Activated T-helper 17 cell treated with anti-CD3 and anti-CD28 coated beads, Interleukin-2, amount 50 U/mL, for 72 hours (primary cell): ENCODE measurements around the gene EIF4G3. TPM values are rescaled to one million over a fixed set of nuclear protein-coding genes. Genes with fewer than 3 reads are reported as not detected.
A peak's percentile ranks its signal among the peaks of the same experiment; 100 is the strongest.
"Not testable (repeated sequence)": the region's sequence is repeated elsewhere in the genome, so short reads cannot be mapped to it uniquely, and the experiment has no call there.

ENCODE experiments used
- ATAC-seq: fragments of 150-1000 bp; cut with Tn5 transposase; replicated peaks from 2 replicates; pipeline ENCODE4 v1.10.0; 2021; ENCODE audit warnings: mild to moderate bottlenecking, moderate library complexity
- H3K27ac Mint-ChIP-seq: one replicate; pipeline ENCODE4 v1.8.0; 2022; ENCODE audit warnings: mixed read lengths
- H3K27me3 Mint-ChIP-seq: one replicate; pipeline ENCODE4 v1.8.0; 2022; ENCODE audit warnings: mixed read lengths
- H3K36me3 Mint-ChIP-seq: one replicate; pipeline ENCODE4 v1.8.0; 2022; ENCODE audit warnings: low read depth, mild to moderate bottlenecking, mixed read lengths
- H3K4me1 Mint-ChIP-seq: one replicate; pipeline ENCODE4 v1.8.0; 2022; ENCODE audit warnings: mixed read lengths
- H3K4me3 Mint-ChIP-seq: one replicate; pipeline ENCODE4 v1.8.0; 2022; ENCODE audit warnings: mild to moderate bottlenecking, mixed read lengths
- H3K9me3 Mint-ChIP-seq: one replicate; pipeline ENCODE4 v1.8.0; 2022; ENCODE audit warnings: mixed read lengths
- total RNA-seq, 2 donors: library from RNA; stranded (reverse); gene quantifications; one replicate each; pipeline ENCODE4 v1.2.3, GENCODE V29; 2022

EIF4G3 gene
- total RNA-seq, 2 donors from 2014 or later, result 32.9 to 56.2 TPM

DNA sequence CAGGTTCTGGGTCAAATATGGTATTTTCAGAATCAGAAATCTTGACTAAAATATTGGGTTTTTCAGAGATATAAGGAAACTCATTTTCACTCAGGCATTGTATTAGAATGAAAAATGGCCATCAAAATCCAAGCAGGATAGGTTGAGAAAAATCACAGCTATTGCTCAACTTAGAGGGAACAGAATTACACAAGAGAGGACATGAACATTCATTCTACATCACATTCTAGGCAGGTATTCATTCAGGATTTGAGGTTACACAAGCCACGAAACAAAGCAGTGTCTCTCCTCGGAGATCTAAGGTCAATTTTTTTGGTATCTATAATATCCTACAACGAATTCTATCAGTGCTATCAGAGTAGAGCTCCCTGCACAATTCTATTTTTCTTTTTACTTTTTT, 226.0 kb downstream of the EIF4G3 start:
- H3K27ac Mint-ChIP-seq, result no peak overlapping the region
- H3K4me1 Mint-ChIP-seq, result peaks cover 5% of the 10 kb centered on the region
- no peak overlapping the region for H3K4me3 Mint-ChIP-seq
- H3K9me3 Mint-ChIP-seq, result no peaks in the 10 kb centered on the region
- no peaks in the 10 kb centered on the region for H3K27me3 Mint-ChIP-seq
- ATAC-seq, result no peak
- peaks cover 19% of the 10 kb centered on the region for H3K36me3 Mint-ChIP-seq

DNA sequence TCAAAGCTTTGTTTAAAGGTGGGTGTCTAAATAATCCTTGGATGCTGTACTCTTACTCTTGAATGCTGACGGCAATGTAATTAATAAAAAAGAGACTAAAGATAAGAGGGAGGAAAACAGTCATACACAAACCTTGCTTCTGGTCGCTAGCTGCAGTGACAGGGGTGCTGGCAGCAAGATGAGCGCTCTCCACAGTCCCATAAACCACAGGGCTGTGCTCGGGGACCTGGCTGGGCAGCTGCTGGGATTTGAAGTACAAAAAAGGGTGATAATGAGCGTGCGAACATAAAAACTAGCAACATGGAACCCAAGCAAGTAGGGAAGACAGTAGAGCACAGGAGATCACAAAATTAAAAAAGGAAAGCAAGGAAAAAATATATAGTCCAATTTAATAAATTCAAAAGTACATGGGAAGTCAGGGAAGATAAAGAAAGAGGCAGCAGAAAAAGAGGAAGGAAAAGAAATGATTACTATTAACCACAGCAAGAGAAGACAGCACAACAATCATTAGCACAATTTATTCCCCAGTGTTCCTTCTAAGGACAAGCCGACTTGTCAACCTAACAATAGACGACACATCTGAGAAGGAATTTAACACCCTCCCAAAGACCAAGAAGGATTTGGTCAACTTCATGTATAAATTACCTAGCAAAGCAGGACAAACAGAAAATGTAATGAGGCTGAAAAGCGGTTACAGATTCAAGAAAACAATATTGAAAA, 226.7 kb downstream of the EIF4G3 start:
- H3K27ac Mint-ChIP-seq, result no peak overlapping the region
- peaks cover 5% of the 10 kb centered on the region for H3K4me1 Mint-ChIP-seq
- peaks cover 19% of the 10 kb centered on the region for H3K36me3 Mint-ChIP-seq
- H3K4me3 Mint-ChIP-seq, result no peak overlapping the region
- ATAC-seq, result no peak
- H3K9me3 Mint-ChIP-seq, result no peaks in the 10 kb centered on the region
- H3K27me3 Mint-ChIP-seq, result no peaks in the 10 kb centered on the region

DNA sequence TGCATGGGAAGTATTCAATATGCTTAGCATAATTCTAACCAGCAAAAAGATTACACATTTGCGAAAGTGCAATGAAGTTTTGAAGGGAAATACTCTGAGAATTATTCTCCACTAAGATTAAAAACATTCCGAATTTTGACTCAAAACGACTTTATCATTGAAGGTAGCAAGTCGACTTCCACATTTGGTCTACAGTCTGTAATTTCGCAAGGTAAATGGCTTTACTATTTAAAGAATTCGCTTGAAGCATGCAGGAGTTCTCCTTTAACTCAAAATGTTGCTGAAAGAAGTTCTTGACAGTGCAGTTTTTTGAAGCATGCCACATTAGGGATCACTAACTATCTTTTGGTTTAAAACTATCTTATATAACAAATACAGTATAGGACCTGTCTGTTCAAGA, 228.6 kb downstream of the EIF4G3 start:
- H3K36me3 Mint-ChIP-seq, result peaks cover 24% of the 10 kb centered on the region
- H3K27me3 Mint-ChIP-seq, result no peaks in the 10 kb centered on the region
- no peaks in the 10 kb centered on the region for H3K9me3 Mint-ChIP-seq
- no peak overlapping the region for H3K4me3 Mint-ChIP-seq
- no peak overlapping the region for H3K27ac Mint-ChIP-seq
- ATAC-seq, result no peak
- H3K4me1 Mint-ChIP-seq, result peaks cover 5% of the 10 kb centered on the region

DNA sequence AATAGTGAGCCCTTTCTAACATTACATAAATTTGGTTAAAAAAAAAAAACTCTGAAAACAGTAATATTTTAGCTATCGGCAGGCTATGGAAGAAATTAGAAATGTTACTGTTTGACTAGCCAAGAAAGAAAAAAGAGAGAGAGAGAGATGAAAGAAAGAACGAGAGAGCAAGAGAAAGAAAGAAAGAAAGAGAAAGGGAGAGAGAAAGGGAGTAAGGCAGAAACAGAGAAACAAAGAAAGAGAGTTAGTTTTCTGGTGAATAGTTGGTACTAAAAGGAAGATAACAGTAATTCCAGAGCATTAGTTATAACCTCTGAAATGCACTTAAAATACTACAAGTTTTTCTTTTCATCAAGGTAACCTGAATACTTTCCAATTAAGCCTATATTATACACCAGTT, 229.3 kb downstream of the EIF4G3 start:
- Mint-ChIP-seq H3K27ac (no peak overlapping the region), H3K9me3 (no peaks in the 10 kb centered on the region), H3K36me3 (peaks cover 24% of the 10 kb centered on the region), H3K27me3 (no peaks in the 10 kb centered on the region), H3K4me3 (no peak overlapping the region), H3K4me1 (peaks cover 5% of the 10 kb centered on the region)
- ATAC-seq, result no peak

DNA sequence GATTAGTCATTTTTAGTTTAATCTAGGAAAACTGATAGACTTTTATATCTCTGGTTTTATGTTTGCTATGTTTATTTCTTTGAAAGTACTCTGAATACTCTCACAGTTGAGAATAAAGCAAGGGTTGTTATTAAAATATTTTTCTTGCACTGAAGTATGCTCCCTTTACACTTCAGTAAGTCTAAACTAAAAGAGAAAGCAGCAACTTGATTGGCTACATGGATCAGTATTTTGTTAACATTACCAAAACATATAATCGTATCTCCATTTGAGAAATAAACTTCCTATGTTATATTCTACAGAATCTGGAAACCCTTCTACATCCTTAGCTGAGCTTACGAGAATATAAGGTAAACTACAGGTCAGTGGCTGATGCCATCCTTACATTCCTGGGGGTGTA, 240.1 kb downstream of the EIF4G3 start:
- H3K4me1 Mint-ChIP-seq, result peaks cover 25% of the 10 kb centered on the region
- H3K27me3 Mint-ChIP-seq, result no peaks in the 10 kb centered on the region
- H3K36me3 Mint-ChIP-seq, result peaks cover 16% of the 10 kb centered on the region
- H3K4me3 Mint-ChIP-seq, result no peak overlapping the region
- no peak overlapping the region for H3K27ac Mint-ChIP-seq
- no peaks in the 10 kb centered on the region for H3K9me3 Mint-ChIP-seq
- no peak for ATAC-seq

DNA sequence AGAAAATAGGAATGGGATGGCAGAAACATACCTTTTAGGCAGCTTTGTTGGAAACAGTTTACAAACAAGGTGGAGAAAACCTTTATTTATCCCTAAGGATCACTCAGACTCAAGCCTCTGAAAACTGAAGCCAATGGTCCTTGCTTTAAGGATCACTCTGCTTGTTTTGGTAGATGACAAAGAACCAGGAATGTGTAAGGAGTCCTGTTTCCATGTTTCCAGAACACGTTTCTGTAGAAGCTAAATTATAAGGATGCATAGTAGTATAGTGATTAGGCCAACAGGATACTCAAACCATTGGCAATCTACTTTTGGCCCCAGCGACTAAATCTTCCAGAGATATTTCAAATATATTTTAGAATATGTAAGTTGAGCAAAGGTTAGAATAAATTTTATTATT, 240.5 kb downstream of the EIF4G3 start:
- Mint-ChIP-seq H3K27me3 (no peaks in the 10 kb centered on the region), H3K27ac (no peak overlapping the region), H3K4me3 (no peak overlapping the region), H3K9me3 (no peaks in the 10 kb centered on the region), H3K36me3 (peaks cover 12% of the 10 kb centered on the region), H3K4me1 (peaks cover 27% of the 10 kb centered on the region)
- ATAC-seq, result no peak

DNA sequence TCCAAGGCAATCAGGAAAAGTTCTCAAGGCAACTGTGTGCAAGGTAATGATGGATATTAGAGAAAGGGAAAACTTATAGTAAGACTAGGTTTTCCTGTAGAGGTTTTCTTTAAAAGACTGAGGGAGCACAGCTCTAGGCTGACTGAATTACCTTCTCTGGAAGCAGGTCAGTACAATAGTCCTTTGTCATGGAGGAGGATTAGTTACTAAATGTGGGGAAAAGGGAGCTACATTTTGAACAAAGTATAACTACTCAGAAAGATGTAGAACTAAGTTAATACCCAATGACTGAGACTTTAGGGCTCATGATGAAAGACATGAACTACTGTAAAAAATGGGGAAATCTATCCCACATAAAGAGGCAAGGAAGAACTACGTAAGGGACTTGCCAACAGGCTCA, 241.0 kb downstream of the EIF4G3 start:
- Mint-ChIP-seq H3K4me1 (peaks cover 30% of the 10 kb centered on the region), H3K27me3 (no peaks in the 10 kb centered on the region)
- ATAC-seq, result no peak

DNA sequence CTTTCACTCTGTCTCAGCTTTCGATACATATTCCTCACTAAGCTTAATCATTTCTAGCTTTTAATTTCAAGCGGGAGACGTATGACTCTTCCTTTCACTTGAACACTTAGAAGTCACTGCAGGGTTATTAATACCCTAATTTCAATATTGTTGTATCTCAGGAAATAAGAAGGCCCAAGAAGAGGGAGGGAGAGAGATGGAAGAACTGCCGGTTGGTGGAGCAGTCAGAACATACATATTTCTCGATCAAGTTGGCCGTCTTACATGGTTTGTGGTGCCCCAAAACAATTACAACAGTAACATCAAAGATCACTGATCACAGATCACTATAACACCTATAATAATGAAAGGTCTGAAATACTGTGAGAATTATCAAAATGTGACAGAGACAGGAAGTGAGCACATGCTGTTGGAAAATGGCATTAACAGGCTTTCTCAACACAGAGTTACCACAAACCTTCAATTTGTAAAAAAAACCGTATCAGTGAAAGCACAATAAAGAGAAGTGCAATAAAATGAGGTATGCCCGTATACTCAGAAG, 244.2 kb downstream of the EIF4G3 start:
- Mint-ChIP-seq H3K4me1 (peaks cover 30% of the 10 kb centered on the region), H3K36me3 (peaks cover 9% of the 10 kb centered on the region), H3K4me3 (peak overlapping the region; percentile 48), H3K9me3 (no peaks in the 10 kb centered on the region), H3K27me3 (no peaks in the 10 kb centered on the region), H3K27ac (peak overlapping the region; percentile 81)
- peak; percentile 83 for ATAC-seq

More for the DNA sequence above, 241.0 kb downstream of the EIF4G3 start:
- H3K36me3 Mint-ChIP-seq, result peaks cover 8% of the 10 kb centered on the region
- H3K9me3 Mint-ChIP-seq, result no peaks in the 10 kb centered on the region
- no peak overlapping the region for H3K4me3 Mint-ChIP-seq
- no peak overlapping the region for H3K27ac Mint-ChIP-seq

DNA sequence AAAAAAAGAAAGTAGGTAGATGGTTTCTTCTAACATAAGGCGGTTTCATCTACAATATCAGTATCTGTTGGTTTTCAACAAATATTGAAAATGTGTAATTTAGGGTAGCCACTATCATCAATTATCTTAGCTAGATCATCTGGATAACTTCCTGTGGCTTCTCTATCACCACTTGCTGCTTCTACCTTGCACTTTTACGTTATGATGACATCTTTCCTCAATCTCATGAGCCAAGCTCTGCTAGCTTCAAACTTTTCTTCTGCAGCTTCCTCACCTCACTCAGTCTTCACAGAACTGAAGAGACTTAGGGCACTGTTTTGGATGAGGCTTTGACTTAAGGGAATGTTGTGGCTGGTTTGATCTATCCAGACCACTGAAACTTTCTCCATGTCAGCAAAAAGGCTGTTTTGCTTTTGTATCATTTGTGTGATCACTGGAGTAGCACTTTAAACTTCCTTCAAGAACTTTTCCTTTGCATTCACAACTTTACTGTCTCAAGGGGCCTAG, 244.7 kb downstream of the EIF4G3 start:
- peak overlapping the region; percentile 48 for H3K4me3 Mint-ChIP-seq
- peak overlapping the region; percentile 81 for H3K27ac Mint-ChIP-seq
- H3K27me3 Mint-ChIP-seq, result no peaks in the 10 kb centered on the region
- peaks cover 9% of the 10 kb centered on the region for H3K36me3 Mint-ChIP-seq
- H3K4me1 Mint-ChIP-seq, result peaks cover 30% of the 10 kb centered on the region
- no peaks in the 10 kb centered on the region for H3K9me3 Mint-ChIP-seq
- ATAC-seq, result peak; percentile 48

DNA sequence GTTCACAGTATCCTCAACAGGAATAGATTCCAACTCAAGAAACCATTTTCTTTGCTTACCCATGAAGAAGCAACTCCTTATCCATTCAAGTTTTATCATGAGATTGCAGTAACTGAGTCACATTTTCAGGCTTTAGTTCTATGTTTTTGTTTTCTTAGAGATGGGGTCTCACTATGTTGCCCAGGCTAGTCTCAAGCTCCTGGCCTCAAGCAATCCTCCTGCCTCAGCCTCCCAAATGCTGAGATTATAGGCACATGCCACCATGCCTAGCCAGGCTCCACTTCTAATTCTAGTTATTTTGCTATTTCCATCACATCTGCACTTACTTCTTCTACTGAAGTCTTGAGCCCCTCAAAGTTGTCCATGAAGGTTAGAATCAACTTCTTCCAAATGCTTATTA, 246.3 kb downstream of the EIF4G3 start:
- Mint-ChIP-seq H3K27me3 (no peaks in the 10 kb centered on the region), H3K4me1 (peaks cover 30% of the 10 kb centered on the region)
- ATAC-seq, result no peak

DNA sequence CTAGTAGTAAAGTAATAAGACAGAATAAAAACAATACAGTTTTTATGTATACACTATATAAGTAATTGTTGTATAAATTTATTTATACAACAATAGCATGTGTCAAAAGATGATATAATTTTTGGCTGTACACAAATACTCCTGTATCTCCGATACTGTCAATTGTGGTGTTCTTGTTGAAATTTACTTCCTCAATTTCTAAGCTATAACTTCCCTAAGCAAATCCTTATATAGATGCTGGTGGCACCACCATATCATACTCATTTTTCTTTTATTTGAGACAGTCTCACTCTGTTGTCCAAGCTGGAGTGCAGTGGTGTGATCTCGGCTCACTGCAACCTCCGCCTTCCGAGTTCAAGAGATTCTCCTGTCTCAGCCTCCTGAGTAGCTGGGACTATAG, 248.6 kb downstream of the EIF4G3 start:
- Mint-ChIP-seq H3K27ac (no peak overlapping the region), H3K4me1 (peaks cover 19% of the 10 kb centered on the region), H3K9me3 (no peaks in the 10 kb centered on the region), H3K36me3 (peaks cover 9% of the 10 kb centered on the region), H3K27me3 (no peaks in the 10 kb centered on the region), H3K4me3 (no peak overlapping the region)
- no peak for ATAC-seq

More for the DNA sequence above, 246.3 kb downstream of the EIF4G3 start:
- Mint-ChIP-seq H3K4me3 (no peak overlapping the region), H3K9me3 (no peaks in the 10 kb centered on the region), H3K27ac (no peak overlapping the region), H3K36me3 (peaks cover 9% of the 10 kb centered on the region)

DNA sequence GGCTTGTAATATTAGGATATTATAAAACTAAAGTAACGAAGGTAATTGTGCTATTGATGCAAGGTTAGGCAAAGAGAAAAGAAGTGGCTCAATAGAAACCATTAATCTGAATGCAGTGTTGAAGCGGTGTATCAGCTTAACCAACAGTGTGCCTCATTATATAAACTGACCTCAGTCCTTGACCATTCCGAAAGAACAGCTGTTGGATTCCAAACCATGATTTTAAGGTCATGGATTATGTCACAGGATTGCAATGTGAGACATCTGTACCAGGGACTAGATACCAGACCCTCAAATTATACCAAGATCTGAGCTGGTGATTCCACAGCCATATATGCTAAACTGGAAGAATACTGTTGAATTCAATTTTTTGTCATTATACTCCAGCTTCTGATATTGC, 255.4 kb downstream of the EIF4G3 start:
- Mint-ChIP-seq H3K4me3 (no peak overlapping the region), H3K27ac (no peak overlapping the region), H3K27me3 (no peaks in the 10 kb centered on the region), H3K4me1 (no peaks in the 10 kb centered on the region), H3K36me3 (no peaks in the 10 kb centered on the region), H3K9me3 (no peaks in the 10 kb centered on the region)
- ATAC-seq, result no peak

DNA sequence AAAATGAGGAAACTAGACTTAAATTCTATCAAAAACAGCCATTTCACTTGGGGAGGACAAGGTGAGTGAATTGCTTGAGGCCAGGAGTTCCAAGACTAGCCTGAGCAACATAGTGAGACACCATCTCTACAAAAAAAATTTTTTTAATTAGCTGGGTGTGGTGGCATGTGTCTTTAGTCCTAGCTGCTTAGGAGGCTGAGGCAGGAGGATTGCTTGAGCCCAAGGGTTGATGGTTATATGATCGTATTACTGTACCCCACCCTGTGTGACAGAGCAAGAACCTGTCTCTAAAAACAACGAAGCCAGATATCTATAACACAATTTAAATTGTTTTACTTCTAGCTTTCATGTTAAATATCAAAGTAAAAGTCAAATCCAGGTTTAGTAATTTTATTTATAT, 263.5 kb downstream of the EIF4G3 start:
- Mint-ChIP-seq H3K4me1 (no peaks in the 10 kb centered on the region), H3K9me3 (no peaks in the 10 kb centered on the region), H3K27me3 (no peaks in the 10 kb centered on the region), H3K36me3 (peaks cover 5% of the 10 kb centered on the region), H3K4me3 (no peak overlapping the region), H3K27ac (no peak overlapping the region)
- no peak for ATAC-seq

DNA sequence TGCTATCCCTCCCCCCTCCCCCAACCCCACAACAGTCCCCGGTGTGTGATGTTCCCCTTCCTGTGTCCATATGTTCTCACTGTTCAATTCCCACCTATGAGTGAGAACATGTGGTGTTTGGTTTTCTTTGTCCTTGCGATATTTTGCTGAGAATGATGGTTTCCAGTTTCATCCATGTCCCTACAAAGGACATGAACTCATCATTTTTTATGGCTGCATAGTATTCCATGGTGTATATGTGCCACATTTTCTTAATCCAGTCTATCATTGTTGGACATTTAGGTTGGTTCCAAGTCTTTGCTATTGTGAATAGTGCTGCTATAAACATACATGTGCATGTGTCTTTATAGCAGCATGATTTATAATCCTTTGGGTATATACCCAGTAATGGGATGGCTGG, 269.2 kb downstream of the EIF4G3 start:
- H3K36me3 Mint-ChIP-seq, result peaks cover 16% of the 10 kb centered on the region
- not testable (repeated sequence) for H3K27me3 Mint-ChIP-seq

DNA sequence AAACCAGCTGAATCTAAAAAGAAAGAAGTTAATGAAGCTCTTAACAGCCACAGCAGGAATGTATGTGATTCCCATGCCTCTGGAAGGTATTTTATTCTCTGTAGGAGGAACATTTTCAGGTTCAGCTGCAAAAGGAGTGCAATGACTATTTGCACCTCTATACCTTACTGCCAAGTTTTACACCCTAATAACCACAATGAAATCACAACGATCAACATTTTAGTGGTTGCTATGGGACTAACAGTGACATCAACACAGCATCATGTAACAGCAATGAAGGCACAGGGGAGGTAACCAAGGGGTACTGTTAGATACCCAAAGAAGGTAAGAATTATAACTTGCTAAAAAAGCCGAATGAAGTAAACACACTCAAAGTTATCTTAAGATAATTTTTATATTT, 273.3 kb downstream of the EIF4G3 start:
- Mint-ChIP-seq H3K4me1 (no peaks in the 10 kb centered on the region), H3K27ac (no peak overlapping the region), H3K36me3 (peaks cover 28% of the 10 kb centered on the region), H3K27me3 (no peaks in the 10 kb centered on the region), H3K4me3 (no peak overlapping the region), H3K9me3 (no peaks in the 10 kb centered on the region)
- ATAC-seq, result no peak

More for the DNA sequence above, 269.2 kb downstream of the EIF4G3 start:
- not testable (repeated sequence) for H3K4me1 Mint-ChIP-seq, H3K4me3 Mint-ChIP-seq, ATAC-seq, H3K27ac Mint-ChIP-seq, H3K9me3 Mint-ChIP-seq
